ENCODE measurements around the gene CPA5.
"Not testable (repeated sequence)": the region's sequence is repeated elsewhere in the genome, so short reads cannot be mapped to it uniquely, and the experiment has no call there.

CPA5 gene, protein sequence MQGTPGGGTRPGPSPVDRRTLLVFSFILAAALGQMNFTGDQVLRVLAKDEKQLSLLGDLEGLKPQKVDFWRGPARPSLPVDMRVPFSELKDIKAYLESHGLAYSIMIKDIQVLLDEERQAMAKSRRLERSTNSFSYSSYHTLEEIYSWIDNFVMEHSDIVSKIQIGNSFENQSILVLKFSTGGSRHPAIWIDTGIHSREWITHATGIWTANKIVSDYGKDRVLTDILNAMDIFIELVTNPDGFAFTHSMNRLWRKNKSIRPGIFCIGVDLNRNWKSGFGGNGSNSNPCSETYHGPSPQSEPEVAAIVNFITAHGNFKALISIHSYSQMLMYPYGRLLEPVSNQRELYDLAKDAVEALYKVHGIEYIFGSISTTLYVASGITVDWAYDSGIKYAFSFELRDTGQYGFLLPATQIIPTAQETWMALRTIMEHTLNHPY

DNA sequence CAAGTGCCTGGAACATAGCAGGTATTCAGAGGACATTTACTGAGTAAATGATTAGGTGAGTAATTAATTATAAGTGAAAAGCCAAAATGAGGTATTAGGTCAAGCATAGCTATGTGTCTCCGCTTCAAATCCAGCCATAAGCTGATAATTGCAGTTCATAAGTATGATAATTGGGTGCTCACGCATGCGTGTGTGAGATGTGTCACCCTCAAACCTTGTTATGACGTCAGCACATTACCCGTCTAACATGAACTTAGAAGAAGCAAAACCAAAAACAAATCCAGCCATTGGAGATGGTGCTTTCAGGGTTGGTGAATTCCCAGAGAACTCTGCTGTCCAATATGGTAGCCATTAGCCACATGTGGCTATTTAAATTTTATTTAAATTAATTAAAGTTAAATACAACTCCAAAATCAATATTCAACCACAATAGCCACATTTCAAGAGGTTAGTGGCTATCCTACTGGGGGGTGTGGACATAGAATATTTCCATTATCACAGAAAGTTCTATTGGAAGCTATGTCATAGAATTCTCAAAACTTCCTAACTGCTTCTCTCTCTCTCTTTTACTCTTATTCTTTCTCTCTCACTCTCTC, at the start of gene CPA5:
CPA5 (plus strand) TSS at position 546 of the 596 bp plus-strand sequence. CDS start 1,670 bp downstream, outside the sequence.
- DNase-seq = no peak

DNA sequence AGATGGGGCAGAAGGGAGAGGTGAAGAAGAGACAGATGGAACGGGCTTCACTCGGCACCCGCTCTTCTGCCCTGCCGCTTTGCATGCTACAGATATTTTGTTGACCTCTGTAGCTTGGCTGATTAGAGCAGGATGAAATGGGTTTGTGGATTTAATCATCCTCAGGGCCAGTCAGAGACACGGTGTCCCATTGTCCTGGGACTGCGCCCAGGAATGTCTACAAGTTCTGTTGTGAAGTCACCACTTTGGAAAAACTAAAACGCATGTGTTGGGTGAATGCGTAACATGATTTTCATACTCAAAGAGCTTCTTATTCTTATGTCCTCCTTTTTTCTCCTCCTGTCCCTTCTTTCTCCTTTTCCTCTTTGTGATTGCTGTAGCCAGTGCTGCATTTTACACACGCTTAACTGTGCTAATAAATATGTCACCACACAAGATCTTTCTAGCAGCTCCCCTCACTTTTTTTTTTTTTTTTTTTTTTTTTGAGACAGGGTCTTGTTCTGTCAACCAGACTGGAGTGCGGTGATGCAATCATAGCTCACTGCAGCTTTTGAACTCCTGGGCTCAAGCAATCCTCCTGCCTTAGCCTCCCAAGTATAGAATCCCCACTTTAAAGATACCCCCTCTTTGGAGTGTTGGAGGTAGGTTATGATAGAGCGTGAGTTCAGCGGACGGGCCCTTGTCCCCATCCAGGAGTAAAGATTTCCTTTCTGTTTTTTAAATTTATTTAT, 48.2 kb upstream of the CPA5 start:
- DNase-seq = no peak

DNA sequence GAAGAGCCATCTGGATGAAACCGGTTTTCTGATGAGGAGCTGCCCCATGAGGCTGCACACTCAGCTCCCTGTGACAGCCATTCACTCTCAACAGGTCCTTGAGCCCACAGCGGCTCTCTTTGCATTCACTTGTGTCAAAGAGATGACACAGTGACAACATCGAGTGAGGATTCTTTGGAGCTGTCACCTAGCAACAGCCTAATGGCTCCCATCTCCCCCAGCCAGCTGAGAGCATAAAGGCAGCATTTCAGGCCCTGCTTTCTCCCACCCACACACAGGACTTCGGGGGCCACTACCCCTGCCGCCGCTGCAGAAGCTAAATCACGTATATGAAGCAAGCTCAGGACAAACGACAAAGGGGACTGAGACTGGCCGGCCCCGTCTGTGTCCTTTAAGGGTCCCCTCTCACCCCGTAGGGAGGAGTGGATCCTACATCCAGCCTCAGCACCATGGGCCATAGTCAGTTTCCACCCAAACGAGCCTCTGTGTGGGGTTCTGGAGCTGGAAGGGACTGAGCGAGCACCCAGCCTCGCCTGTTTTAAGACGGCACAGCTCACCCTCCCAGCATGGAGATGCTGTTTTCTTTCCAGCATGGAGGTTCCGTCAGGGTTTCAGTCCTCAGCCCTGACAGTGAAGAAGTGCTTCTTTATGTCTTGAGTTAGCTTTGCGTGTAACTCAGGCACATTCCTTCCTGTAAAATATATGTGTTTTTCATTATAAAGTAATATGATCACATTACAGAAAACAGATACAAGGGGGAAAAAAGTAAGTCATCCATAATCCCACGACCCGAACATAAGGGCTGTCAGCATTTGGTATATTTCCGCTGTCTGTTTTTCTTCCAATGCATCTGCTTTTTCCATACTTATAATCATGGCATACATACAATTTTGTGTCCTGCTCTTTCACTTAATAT, 46.7 kb upstream of the CPA5 start:
- no peak for DNase-seq

DNA sequence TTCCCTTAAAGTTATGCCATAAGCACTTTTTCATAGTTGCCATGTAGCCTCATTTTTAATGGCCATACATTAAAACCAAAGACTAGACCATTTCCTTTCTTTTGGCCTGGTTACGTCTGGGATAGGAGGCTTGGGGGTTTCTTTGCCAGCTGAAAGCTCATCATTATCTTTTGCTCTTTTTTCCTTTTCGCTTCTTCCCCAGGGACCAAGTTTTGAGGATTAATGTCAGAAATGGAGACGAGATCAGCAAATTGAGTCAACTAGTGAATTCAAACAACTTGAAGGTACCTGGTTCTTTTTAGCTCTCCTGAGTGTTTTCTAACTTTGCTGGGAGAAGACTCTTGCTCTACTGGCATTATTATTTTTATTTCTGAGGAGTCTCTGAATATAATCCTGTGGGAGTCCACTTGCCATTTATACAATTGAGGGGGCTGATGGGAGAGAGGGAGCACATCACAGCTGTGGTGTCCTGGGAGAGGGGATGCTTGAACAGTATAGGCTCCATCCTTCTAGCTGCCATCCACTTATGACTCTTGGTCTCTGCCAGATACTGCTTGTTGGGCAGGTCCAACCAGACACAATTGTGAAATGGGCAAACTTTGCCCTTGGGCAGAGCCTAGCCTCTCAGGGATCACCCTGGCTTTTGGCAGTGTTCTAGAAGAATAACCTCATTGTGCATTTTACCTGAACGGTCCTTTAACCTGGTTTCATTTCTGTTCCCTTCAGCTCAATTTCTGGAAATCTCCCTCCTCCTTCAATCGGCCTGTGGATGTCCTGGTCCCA, 45.9 kb upstream of the CPA5 start:
- DNase-seq = no peak

DNA sequence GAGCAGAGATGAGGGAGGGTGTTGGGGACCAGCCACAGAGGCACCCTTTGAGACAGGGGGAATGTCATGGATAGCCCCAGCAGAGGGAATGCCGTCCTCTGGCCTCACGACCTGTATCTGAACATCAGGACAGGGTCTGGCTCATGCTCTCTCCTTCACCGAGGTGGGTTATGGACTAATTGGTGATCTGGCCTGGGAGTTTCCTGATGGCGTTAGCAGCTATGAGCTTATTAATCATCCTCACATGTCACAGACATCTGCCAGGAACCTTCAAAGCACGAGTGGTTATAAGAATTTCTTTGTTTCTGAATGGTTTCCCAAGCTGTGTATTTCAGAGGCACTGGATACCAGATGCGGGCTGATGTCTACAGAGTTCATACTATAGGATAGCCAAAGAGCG, 44.8 kb upstream of the CPA5 start:
- DNase-seq = no peak

DNA sequence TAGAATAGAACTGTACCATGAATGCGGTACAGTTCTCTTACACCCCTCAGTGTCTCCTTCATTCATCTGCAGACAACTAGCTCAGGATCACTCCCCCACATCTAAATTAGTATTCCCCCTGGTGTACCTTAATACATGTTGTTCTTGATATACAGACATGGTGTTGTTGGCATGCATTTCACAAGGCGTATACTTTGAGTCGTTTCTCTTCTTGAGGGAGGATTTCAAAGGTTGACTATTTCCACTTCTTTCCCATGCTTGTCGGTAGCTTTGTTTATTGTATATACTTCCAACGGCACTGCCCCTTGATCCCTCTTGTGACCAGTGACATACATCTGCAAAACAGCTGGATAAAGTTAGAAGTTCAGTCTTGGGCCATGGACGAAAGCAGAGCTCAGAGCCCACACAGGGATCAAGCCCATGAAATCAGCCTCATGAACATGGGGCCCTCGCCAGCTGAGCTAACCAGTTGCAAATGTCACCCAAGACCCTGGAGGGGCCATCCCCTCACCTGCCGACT, 43.1 kb upstream of the CPA5 start:
- no peak for DNase-seq

DNA sequence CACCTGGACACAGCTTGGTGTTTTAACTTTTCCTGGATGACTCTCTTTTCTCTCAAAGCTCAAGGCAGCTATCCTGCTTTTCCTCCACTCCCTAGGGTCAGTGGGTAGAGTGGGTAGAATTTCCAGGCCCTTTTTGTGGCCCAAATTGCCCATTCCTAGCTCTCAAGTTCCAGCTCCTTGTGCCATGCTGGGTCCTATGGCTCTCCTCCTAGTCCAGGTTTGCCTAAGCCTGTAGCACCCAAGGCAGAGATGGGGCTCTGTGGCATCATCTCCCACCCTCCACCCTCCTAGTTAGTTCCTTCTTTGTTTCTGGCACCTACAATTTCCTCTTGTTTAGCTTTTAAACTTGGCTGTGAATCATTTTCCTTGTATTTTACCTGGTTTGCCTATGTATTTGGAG, 42.0 kb upstream of the CPA5 start:
- DNase-seq = no peak

DNA sequence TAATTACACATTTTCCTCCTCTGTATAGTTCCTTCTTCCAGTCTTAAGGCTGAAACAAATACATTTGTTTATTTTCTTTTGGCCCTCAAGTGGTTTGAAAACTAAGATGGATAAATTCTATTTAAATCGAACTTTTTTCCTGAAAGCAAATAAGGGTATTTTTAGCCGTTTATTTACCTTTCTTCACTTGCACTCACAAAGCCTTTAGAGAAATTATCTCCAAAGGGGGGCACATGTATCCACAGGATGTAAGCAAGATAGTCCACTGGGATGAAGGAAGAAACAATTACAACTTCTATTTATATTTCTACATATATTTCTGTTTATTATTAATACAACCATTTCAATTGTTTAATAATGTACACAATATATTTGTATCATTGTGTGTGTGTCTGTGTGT, 41.5 kb upstream of the CPA5 start:
- peak; percentile 18 for DNase-seq

DNA sequence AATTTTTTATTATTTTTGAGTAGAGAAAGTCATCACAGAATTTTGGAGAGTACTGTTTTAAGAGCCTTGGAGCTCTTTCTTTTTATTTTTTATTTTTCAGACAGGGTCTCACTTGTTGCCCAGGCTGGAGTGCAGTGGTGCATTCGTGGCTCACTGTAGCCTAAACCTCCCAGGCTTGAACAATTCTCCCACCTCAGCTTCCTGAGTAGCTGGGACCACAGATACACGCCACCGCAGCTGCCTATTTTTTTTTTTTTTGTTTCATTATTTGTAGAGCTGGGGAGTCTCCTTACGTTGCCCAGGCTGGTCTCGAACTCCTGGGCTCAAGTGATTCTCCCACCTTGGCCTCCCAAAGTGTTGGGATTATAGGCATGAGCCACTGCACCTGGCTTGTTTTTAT, 41.1 kb upstream of the CPA5 start:
- DNase-seq = no peak

DNA sequence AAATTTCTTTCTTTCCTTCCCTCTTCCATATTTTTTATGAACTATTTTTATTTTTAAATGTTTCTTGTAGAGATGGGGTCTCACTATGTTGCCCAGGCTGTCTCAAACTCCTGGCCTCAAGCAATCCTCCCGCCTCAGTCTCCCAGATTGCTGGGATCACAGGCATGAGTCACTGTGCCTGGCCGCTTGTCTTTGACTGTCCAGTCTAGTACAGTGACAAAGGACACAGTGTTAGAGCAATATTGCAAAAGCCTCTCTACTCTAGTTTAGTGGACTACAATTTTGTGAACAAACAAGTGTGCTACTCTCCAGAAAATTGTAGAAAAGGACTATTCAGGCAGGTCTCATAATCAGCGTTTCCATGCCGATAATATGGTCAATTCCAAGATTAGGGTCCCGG, 40.6 kb upstream of the CPA5 start:
- DNase-seq = no peak

DNA sequence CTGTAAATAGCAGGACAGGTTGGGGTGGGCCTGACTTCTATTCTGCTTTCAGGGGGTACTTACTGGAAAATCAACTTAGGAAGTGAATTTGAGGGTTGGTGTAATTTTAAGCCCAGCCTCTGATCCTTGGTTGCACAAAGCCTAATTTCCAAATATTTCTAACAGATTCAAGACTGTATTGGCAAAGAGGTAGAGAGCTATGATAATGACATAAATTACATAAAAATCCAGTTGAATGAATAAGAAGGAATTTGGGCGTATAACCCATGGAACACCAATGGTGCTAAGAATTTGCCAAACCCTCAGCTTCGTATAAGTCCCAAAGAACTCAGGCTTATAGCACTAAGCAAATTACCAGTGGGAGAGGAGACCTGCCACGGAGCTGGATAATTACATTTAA, 39.7 kb upstream of the CPA5 start:
- DNase-seq = no peak

DNA sequence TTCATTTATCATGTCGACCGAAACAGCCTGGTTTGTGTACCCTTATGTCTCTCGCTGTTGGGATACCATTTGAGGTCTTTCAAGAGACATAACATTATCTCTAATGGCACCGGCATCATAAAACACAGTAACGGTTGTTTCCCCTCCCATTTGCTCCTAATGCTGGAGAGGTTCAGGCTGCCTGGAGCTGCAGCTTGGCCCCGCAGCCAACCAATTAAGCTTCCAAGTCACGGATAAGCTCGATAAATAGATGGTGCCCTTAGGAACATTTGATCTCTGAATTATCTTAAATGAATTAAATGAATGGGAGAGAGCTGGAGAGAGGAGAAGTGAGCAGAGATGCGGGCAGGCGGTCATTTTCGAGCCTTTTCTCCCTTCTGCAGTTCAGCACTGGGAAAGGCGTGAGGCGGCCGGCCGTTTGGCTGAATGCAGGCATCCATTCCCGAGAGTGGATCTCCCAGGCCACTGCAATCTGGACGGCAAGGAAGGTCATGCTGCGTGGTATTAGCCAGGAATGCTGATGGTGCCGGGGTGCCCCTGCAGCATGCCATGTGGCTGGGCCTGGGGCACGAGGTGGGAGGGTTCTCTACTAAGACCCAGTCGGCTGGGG, 39.1 kb upstream of the CPA5 start:
- DNase-seq = no peak

DNA sequence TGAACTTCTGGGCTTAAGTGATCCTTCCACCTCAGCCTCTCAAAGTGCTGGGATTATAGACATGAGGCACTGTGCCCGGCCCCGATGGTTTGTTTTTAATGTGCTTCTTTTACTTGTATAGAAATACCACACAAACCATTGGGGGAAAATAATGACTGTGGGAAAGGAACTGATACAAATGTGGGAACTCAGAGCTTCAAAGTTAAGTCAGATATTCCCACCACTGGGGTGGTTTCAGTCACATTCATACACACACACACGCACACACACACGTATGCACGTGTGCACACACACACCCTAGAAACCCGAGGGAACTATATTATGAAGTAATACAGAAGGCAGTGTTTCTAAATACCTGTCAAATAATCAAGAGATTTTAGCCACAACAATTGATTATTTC, 34.6 kb upstream of the CPA5 start:
- no peak for DNase-seq

DNA sequence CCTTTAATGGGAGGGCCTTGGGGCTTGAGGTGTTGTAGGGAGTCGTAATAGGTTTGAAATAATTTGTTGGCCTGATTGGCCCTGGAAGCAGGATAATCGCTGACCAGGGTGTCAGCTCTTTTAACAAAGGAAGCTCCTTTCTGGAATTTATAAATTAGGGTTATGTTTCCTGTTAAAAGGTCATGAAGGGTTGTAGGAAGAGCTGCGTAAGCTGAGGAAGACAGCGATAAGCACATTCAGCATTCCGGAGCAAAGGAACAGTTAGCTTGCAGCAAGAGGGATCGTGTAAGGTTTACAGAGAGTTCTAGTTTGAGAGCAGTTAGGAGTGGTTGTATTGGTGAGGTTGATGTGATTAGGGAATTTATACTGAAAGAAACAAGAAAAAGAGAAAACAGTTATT, 30.3 kb upstream of the CPA5 start:
- no peak for DNase-seq

DNA sequence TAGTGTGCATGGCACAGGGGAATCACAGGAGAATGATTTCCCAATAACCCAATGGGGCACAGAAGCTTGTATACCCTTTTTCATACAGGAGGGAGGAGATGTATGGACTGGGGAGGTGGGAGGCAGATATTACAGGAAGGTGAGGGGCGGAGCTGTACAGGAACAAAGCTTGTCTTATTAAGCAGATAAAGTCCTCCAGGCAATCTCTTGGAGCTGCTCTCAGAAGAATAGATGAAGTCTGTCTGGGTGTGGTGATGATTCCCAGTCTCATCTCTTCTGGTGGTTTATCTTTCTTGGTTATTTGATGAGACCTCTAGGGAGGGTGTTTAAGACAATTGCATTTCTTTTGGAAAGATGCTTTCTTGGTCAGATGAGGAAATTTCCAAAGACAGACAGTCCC, 25.1 kb upstream of the CPA5 start:
- no peak for DNase-seq

DNA sequence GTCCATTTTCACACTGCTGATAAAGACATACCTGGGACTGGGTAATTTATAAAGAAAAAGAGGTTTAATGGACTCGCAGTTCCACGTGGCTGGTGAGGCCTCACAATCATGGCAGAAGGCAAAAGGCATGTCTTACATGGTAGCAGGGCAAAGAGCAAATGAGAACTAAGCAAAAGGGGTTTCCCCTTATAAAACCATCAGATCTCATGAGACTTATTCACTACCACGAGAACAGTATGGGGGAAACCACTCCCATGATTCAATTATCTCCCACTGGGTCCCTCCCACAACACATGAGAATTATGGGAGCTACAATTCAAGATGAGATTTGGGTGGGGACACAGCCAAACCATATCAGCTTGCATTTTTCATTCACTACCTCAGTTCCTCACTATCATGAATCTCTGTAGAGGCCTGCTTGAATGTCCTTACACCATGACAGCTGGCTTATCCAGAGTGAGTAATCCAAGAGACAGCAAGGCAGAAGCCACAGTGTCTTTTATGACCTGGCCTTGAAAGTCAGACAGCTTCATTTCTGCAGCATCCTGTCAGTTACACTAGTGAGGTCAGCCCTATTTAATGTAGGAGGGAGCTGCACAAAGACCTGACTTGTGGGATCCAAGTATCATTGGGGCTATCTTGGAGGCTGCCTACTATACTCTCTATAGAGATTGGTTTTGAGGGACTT, 22.9 kb upstream of the CPA5 start:
- DNase-seq = not testable (repeated sequence)

DNA sequence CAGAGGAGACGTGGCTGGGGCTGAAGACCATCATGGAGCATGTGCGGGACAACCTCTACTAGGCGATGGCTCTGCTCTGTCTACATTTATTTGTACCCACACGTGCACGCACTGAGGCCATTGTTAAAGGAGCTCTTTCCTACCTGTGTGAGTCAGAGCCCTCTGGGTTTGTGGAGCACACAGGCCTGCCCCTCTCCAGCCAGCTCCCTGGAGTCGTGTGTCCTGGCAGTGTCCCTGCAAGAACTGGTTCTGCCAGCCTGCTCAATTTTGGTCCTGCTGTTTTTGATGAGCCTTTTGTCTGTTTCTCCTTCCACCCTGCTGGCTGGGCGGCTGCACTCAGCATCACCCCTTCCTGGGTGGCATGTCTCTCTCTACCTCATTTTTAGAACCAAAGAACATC, 22.0 kb upstream of the CPA5 start:
- DNase-seq = peak; percentile 62

DNA sequence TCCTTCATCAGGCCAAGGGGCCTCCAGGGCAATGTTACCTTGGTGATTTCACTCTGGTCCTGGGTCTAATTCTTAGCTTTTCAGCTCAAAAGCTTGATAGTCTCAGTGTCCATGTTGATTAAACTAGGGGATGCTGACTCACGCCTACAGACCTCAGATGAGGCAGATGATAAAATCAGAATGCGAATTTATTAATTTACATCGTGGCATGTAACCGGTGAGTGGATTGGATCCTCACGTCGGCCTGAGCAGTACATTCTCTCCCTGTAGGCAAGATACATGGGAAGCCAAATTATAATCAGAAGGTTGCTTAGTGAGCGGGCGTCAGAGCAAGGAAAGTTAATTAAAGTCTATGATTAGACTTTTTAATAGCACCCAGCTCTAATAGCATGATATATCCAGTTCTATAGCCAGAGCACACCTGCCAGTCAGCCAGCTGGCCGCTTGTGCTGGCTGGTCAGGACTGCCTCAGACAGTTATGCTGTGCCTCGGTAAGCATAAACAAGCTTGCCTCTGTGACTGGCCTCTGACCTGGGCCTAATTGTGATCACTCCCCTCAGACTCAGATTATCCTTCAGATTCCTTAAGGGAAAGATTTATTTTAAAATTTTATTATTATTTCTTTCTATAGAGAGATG, 20.2 kb upstream of the CPA5 start:
- no peak for DNase-seq

DNA sequence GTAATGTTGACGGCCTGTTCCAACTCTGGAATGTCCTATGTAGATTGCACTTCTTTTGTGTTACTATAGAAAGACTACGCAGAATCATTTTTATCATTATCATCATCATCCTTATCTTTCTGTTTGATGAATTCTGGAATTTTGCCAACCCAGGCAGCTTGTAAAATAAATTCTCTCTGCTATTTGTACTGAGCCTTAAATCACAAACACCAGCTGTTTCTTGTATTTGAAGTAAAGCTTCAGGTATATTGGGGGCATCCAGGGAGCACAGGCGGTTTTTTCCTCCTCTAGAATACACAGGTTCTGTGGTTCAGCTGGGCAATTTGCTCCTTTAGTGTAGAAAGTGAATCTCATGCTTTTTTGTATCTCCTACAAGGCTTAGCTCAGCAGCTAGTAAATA, 14.9 kb upstream of the CPA5 start:
- peak; percentile 28 for DNase-seq
